Neuronal stem cell (in vitro differentiated cells): Measurements from ENCODE around the gene IRF5.
A peak's percentile ranks its signal among the peaks of the same experiment; 100 is the strongest.

Experiments
- DNase-seq: peaks from one replicate; pipeline ENCODE4 v3.0.0-alpha.2; 2013; ENCODE audit warnings: low spot score
- H2AFZ ChIP-seq: one replicate; pipeline ENCODE4 v1.6.1; 2013; ENCODE audit warnings: mild to moderate bottlenecking, low read length, inconsistent platforms
- H2AK5ac ChIP-seq: 2 replicates; pipeline ENCODE4 v1.6.1; 2013; ENCODE audit warnings: low read depth, mild to moderate bottlenecking, inconsistent platforms, low read length, moderate library complexity, mixed read lengths
- H2BK120ac ChIP-seq: 2 replicates; pipeline ENCODE4 v1.6.1; 2013; ENCODE audit warnings: low read depth, mild to moderate bottlenecking, inconsistent platforms, low read length, moderate library complexity, mixed read lengths
- H2BK12ac ChIP-seq: one replicate; pipeline ENCODE4 v1.6.1; 2013; ENCODE audit warnings: low read length, inconsistent platforms
- H2BK15ac ChIP-seq: 2 replicates; pipeline ENCODE4 v1.6.1; 2013; ENCODE audit warnings: mild to moderate bottlenecking, low read length, inconsistent platforms, mixed read lengths
- H2BK5ac ChIP-seq: one replicate; pipeline ENCODE4 v1.6.1; 2013; ENCODE audit warnings: inconsistent platforms, mild to moderate bottlenecking, low read length, moderate library complexity
- H3K14ac ChIP-seq: one replicate; pipeline ENCODE4 v1.6.1; 2013; ENCODE audit warnings: low read length, inconsistent platforms
- H3K18ac ChIP-seq: 2 replicates; pipeline ENCODE4 v1.6.1; 2013; ENCODE audit warnings: low read length, inconsistent platforms
- H3K23ac ChIP-seq: 2 replicates; pipeline ENCODE4 v1.6.1; 2013; ENCODE audit warnings: low read depth, mild to moderate bottlenecking, mixed read lengths, low read length, inconsistent platforms; ENCODE audit not compliant: poor library complexity
- H3K27ac ChIP-seq: replicated peaks from 3 replicates; pipeline ENCODE4 v1.5.1; 2013; ENCODE audit warnings: low read length, inconsistent platforms
- H3K27me3 ChIP-seq, 3 experiments: 2 replicates each; pipeline ENCODE4 v1.6.1; 2013; ENCODE audit warnings: low read length in 3 of 3, mild to moderate bottlenecking in 2 of 3, inconsistent platforms in 1 of 3, low read depth in 1 of 3, mixed read lengths in 1 of 3, moderate library complexity in 1 of 3; ENCODE audit not compliant: control insufficient read depth in 3 of 3, insufficient read depth in 3 of 3
- H3K36me3 ChIP-seq, 2 donors: replicated peaks in 1 of 2; 2 replicates each; pipeline ENCODE4 v1.6.1; 2013; ENCODE audit warnings: low read length in 2 of 2; ENCODE audit not compliant: control insufficient read depth in 2 of 2, insufficient read depth in 2 of 2
- H3K4ac ChIP-seq: 2 replicates; pipeline ENCODE4 v1.6.1; 2013; ENCODE audit warnings: inconsistent platforms, mild to moderate bottlenecking, low read length, moderate library complexity
- H3K4me1 ChIP-seq, 2 donors: 1 replicate in 1 of 2; 2 replicates in 1 of 2; pipeline ENCODE4 v1.6.1; 2013; ENCODE audit warnings: low read length in 2 of 2, low read depth in 1 of 2; ENCODE audit not compliant: control insufficient read depth in 2 of 2, insufficient read depth in 1 of 2
- H3K4me2 ChIP-seq: one replicate; pipeline ENCODE4 v1.6.1; 2013; ENCODE audit warnings: mild to moderate bottlenecking, low read length, inconsistent platforms; ENCODE audit not compliant: insufficient read depth, poor library complexity, severe bottlenecking
- H3K4me3 ChIP-seq, 2 donors: 2 replicates each; pipeline ENCODE4 v1.5.1; 2013; ENCODE audit warnings: low read length in 2 of 2, mild to moderate bottlenecking in 2 of 2, inconsistent platforms in 1 of 2, moderate library complexity in 1 of 2
- H3K79me1 ChIP-seq: one replicate; pipeline ENCODE4 v1.6.1; 2013; ENCODE audit warnings: low read depth, mild to moderate bottlenecking, inconsistent platforms, low read length, moderate library complexity
- H3K9ac ChIP-seq: one replicate; pipeline ENCODE4 v1.6.1; 2013; ENCODE audit warnings: mild to moderate bottlenecking, low read depth, low read length, inconsistent platforms; ENCODE audit not compliant: poor library complexity
- H3K9me3 ChIP-seq, 2 donors: replicated peaks in 1 of 2; 2 replicates each; pipeline versions ENCODE3 to v1.6.1; 2013; ENCODE audit warnings: low read length in 2 of 2, mild to moderate bottlenecking in 2 of 2, inconsistent platforms in 1 of 2, low read depth in 1 of 2, mixed read lengths in 1 of 2, moderate library complexity in 1 of 2; ENCODE audit not compliant: control insufficient read depth in 2 of 2, insufficient read depth in 1 of 2
- H4K8ac ChIP-seq: one replicate; pipeline ENCODE4 v1.6.1; 2013; ENCODE audit warnings: low read depth, mild to moderate bottlenecking, inconsistent platforms, low read length, moderate library complexity
- H4K91ac ChIP-seq: one replicate; pipeline ENCODE4 v1.6.1; 2013; ENCODE audit warnings: low read length, low read depth, mild to moderate bottlenecking, inconsistent platforms; ENCODE audit not compliant: poor library complexity
- WGBS, 2 donors: extraction: QIAGEN DNeasy Blood & Tissue Kit; methylation state at CpG; one replicate each; pipeline ENCODE4 v1.1.7; 2013; ENCODE audit warnings: missing lambda C conversion rate in 2 of 2, mixed read lengths in 1 of 2; ENCODE audit not compliant: insufficient read length in 2 of 2, insufficient replicate concordance in 1 of 2; ENCODE audit errors: extremely low coverage in 2 of 2; 5-methylcytosine and 5-hydroxymethylcytosine counted together

IRF5 gene

DNA sequence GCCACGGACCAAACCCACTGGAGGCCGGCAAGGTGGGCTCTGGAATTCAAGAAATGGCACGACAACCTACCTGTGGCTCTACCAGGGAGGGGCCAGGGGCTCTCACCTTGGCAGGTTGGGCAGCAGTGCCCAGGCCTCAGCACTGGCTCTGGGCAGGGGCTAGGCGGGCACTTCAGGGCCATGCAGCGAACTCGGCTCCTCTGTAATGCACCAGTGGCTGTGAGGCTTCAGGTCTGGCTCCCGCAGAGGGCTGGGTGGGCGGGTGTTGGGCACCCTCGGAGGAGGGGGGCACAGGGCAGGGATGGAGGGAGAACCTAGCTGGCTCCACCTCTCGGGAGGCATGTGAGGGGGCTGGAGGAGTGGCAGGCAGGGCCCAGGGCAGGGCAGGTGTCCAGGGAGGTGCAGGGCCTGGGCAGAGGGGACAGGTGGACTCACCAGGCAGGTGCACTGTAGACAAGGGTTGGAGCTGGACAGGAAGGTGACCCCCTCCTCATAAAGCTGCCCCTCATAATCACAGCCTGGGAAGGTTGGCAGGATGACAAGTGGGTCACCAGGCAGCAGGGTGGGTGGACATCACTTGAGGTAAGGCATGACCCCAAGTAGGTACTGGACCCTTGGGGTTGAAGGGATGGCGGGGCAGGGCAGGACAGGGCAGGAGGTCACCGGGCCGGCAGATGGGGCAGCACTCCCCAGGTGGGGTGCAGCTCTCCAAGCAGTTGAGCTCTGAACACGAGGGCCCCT lies 33.9 kb upstream of the IRF5 start:
- Histone ChIP-seq H2BK120ac (no peak overlapping the region), H3K18ac (peak overlapping the region; percentile 87), H2AK5ac (peak overlapping the region; percentile 20), H3K23ac (peak overlapping the region; percentile 40), H3K9ac (peak overlapping the region; percentile 74), H3K79me1 (no peaks in the 10 kb centered on the region), H4K91ac (no peak overlapping the region), H2BK12ac (peak overlapping the region; percentile 87), H3K36me3 (no peaks in the 10 kb centered on the region), H3K4ac (no peak overlapping the region), H4K8ac (no peak overlapping the region), H2BK15ac (peak overlapping the region; percentile 63), H3K9me3 (peaks cover 0 to 4% of the 10 kb centered on the region in 2 donors), H3K4me1 (peaks cover 0 to under 1% of the 10 kb centered on the region in 2 donors), H3K4me2 (no peak overlapping the region), H2BK5ac (no peak overlapping the region), H2AFZ (no peak overlapping the region), H3K27ac (no peak overlapping the region), H3K27me3 (peaks cover 0 to 18% (median 0%) of the 10 kb centered on the region in 3 experiments), H3K4me3 (no peak overlapping the region), H3K14ac (no peak overlapping the region)
- DNase-seq: no peak
- WGBS, 2 donors: no CpG with 5 or more reads among the region's 14 CpGs

DNA sequence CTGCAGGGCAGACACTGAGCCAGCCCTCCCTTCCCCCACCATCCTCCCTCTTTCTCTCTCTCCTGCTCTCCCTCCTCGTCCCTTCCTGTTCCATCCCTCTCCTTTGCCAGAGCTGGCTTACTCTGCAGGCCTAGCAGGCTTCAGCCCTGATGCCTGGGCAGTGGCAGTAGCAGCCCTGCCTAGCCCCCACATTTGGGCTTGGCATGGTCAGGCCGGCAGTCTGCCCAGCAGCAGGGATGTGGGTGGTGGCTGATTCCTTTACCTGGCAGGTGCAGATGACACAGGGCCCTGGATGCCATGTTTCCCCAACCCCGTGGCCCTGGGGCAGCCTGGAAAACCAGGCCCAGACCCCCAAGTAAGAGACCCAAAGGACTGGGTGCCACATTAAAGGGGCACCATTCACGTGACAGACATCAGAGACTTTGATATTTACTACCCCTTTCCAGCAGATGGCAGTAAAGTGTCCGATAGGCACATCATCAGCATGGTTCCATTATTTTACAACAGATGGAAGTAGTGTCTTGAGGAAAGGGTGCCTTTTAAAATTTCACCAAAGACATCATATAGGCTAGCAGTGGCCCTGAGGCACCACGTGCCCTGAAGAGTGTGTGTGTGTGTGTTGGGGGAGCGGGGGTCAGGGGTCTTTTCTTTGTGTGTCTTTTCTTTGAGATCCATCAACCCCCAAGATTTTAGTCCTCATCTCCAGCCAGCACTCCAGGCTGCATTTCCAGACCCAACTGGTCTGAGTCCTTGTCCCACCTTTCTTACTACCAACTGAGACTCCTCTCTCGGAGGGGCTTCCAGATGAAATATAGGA lies 33.1 kb upstream of the IRF5 start:
- H3K4me1 ChIP-seq: peaks cover 7 to 8% of the 10 kb centered on the region in 2 donors
- H3K36me3 ChIP-seq: no peaks in the 10 kb centered on the region
- no peak overlapping the region for H4K8ac ChIP-seq
- no peak overlapping the region for H2BK15ac ChIP-seq
- no peak overlapping the region for H3K4me2 ChIP-seq
- peak overlapping the region; percentile 20 for H2AK5ac ChIP-seq
- no peak overlapping the region for H3K27ac ChIP-seq
- H3K23ac ChIP-seq: peak overlapping the region; percentile 40
- no peak overlapping the region for H3K9ac ChIP-seq
- no peaks in the 10 kb centered on the region for H3K79me1 ChIP-seq
- peak overlapping the region; percentile 87 for H2BK12ac ChIP-seq
- no peak overlapping the region for H2BK5ac ChIP-seq
- no CpG with 5 or more reads among the region's 8 CpGs for WGBS, 2 donors
- DNase-seq: no peak
- H3K4me3 ChIP-seq: no peak overlapping the region
- peaks cover 0 to 3% of the 10 kb centered on the region in 2 donors for H3K9me3 ChIP-seq
- peak overlapping the region; percentile 87 for H3K18ac ChIP-seq
- H3K14ac ChIP-seq: no peak overlapping the region
- no peak overlapping the region for H2AFZ ChIP-seq
- no peak overlapping the region for H4K91ac ChIP-seq
- no peak overlapping the region for H2BK120ac ChIP-seq
- peaks cover 0 to 26% (median under 1%) of the 10 kb centered on the region in 3 experiments for H3K27me3 ChIP-seq
- no peak overlapping the region for H3K4ac ChIP-seq

DNA sequence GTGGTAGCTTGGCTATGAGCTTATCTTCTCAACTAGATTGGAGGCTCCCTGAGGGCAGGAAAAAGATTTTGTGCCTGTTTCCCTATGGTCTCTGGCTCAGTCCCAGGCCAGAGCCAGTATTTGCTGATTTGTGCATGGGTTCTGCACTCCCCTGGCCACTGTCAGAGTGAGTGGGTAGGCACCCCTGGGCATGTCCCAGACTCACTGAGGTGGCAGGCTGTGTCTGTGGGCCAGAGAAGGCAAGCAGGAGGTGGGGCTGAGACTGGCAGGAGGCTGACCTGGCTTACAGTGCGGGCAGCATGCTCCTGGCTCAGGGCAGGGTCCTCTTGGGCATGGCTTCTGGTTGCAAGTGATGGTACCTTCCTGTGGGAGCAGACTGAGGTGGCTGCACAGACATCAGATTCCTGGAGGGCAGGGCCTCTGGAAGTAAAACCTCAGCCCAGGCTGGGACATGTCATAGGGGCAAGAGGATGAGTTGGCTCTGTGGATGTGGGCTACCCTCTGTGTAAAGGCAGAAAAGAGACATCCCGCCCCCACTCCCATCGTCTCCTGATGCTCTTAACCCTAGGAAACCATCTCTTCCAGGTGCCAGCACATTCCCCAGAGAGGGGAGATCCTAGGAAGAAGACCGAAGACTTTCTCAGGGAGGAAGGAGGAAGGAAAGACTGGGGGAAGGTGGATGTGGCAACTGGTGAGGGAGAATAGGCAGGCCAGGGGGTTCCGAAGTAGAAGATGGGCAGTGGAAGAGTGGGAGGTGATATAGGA lies 31.5 kb upstream of the IRF5 start:
- H3K4ac ChIP-seq: no peak overlapping the region
- no CpG with 5 or more reads among the region's 5 CpGs for WGBS, 2 donors

More for the DNA sequence above, 31.5 kb upstream of the IRF5 start:
- Histone ChIP-seq H3K23ac (peak overlapping the region; percentile 16), H3K4me3 (no peak overlapping the region), H2BK12ac (no peak overlapping the region), H2AFZ (no peak overlapping the region), H4K8ac (no peak overlapping the region), H3K4me2 (no peak overlapping the region), H3K14ac (no peak overlapping the region), H2AK5ac (no peak overlapping the region), H3K27ac (no peak overlapping the region), H2BK5ac (no peak overlapping the region), H3K79me1 (no peaks in the 10 kb centered on the region), H3K36me3 (no peaks in the 10 kb centered on the region), H3K9ac (no peak overlapping the region), H2BK120ac (no peak overlapping the region), H4K91ac (no peak overlapping the region), H3K9me3 (no peaks in the 10 kb centered on the region), H3K4me1 (peaks cover 11 to 13% of the 10 kb centered on the region in 2 donors), H3K18ac (no peak overlapping the region), H3K27me3 (peaks cover 0 to 42% (median 13%) of the 10 kb centered on the region in 3 experiments), H2BK15ac (no peak overlapping the region)
- DNase-seq: no peak
